HEK293T (cell line): Measurements from ENCODE around the gene PLPP7.
"Not testable (repeated sequence)": the region's sequence is repeated elsewhere in the genome, so short reads cannot be mapped to it uniquely, and the experiment has no call there.

ENCODE experiments used
- CTCF ChIA-PET: fragments of 350-600 bp; formaldehyde crosslinking; extraction: SDS; loops from one replicate; lab custom pipeline; 2021; ENCODE audit warnings: antibody characterized with exemption, inconsistent platforms; lab: Yijun Ruan, JAX
- POLR2A ChIA-PET: fragments of 350-600 bp; formaldehyde crosslinking; extraction: SDS; loops from one replicate; lab custom pipeline; 2020; ENCODE audit warnings: antibody characterized with exemption, inconsistent platforms; lab: Yijun Ruan, JAX
- DNase-seq: peaks from one replicate; pipeline ENCODE4 v3.0.0; 2012; ENCODE audit warnings: mixed read lengths; ENCODE audit errors: extremely low spot score
- ARNT ChIP-seq: fragments of 450-650 bp; IDR thresholded peaks from 2 replicates; pipeline ENCODE4 v1.6.1; 2017; ENCODE audit warnings: mild to moderate bottlenecking
- BHLHE40 ChIP-seq: fragments of 450-650 bp; IDR thresholded peaks from 2 replicates; pipeline ENCODE4 v1.6.1; 2016; ENCODE audit warnings: mild to moderate bottlenecking, moderate library complexity, borderline replicate concordance
- CTBP1 ChIP-seq: fragments of 450-650 bp; IDR thresholded peaks from 2 replicates; pipeline ENCODE4 v1.6.1; 2016; ENCODE audit warnings: borderline replicate concordance
- ELF4 ChIP-seq: fragments of 450-650 bp; IDR thresholded peaks from 2 replicates; pipeline ENCODE4 v1.6.1; 2017; ENCODE audit warnings: antibody characterized with exemption
- FOXA1 ChIP-seq: fragments of 450-650 bp; IDR thresholded peaks from 2 replicates; pipeline ENCODE4 v1.6.1; 2016; ENCODE audit warnings: mild to moderate bottlenecking
- FOXK2 ChIP-seq: fragments of 450-650 bp; IDR thresholded peaks from 2 replicates; pipeline ENCODE4 v1.6.1; 2016; ENCODE audit warnings: mild to moderate bottlenecking
- FOXM1 ChIP-seq: fragments of 450-650 bp; IDR thresholded peaks from 2 replicates; pipeline ENCODE4 v1.6.1; 2017; ENCODE audit warnings: mild to moderate bottlenecking, borderline replicate concordance
- HDGF ChIP-seq: fragments of 450-650 bp; IDR thresholded peaks from 2 replicates; pipeline ENCODE4 v1.6.1; 2017; ENCODE audit warnings: antibody characterized with exemption, borderline replicate concordance
- L3MBTL2 ChIP-seq: fragments of 450-650 bp; conservative IDR thresholded peaks from 2 replicates; pipeline ENCODE4 v1.6.1; 2016; ENCODE audit warnings: mild to moderate bottlenecking
- LEF1 ChIP-seq: fragments of 450-650 bp; IDR thresholded peaks from 2 replicates; pipeline ENCODE4 v1.6.1; 2017; ENCODE audit warnings: mild to moderate bottlenecking, borderline replicate concordance
- NFRKB ChIP-seq: fragments of 450-650 bp; IDR thresholded peaks from 2 replicates; pipeline ENCODE4 v1.6.1; 2016; ENCODE audit warnings: mild to moderate bottlenecking, moderate library complexity
- SP1 ChIP-seq: fragments of 450-650 bp; IDR thresholded peaks from 2 replicates; pipeline ENCODE4 v1.6.1; 2017
- SUZ12 ChIP-seq: fragments of 450-650 bp; IDR thresholded peaks from 2 replicates; pipeline ENCODE4 v1.6.1; 2016; ENCODE audit warnings: mild to moderate bottlenecking
- TARDBP ChIP-seq: fragments of 450-650 bp; IDR thresholded peaks from 2 replicates; pipeline ENCODE4 v1.6.1; 2016
- ZNF384 ChIP-seq: fragments of 450-650 bp; IDR thresholded peaks from 2 replicates; pipeline ENCODE4 v1.6.1; 2016
- TF ChIP-seq, protein P1 (sequence below): fragments of 450-650 bp; IDR thresholded peaks from 2 replicates; pipeline ENCODE4 v1.6.1; 2016

PLPP7 gene

DNA sequence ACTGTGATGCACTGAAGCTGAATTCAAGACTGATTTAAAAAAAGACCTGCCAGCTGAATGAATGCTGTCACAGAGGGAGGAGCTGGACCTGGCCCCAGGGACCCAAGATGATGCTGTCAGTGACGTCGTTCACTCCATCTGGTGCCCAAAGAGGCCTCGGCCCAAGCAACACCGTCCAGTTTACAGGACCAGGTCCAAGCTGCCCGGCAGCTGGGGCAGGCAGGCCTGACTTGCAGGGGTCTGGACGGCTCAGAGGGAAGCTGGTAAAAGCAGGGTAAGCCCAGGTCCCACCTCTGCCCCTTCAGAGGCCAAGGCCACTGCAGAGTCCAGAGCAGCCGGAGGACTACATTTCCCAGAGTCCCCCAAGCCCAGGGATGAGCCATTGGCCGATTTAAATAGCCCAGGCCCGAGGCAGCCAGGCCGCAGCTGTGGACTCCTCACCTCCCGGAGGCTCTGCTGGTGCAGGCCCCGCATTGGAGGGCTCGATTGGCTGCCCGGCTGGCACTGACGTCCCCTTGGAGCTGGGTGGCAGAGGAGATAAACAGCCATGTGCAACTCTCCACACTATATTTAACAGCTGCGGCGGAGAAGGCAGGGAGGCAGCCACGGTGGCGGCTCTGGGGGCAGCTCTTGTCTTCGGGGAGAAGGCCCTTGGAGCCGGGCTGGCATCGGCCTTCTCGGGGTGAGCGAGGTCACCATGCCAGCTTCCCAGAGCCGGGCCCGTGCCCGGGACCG is at the start of gene PLPP7:
PLPP7 (plus strand) TSS at position 423 of the 735 bp plus-strand sequence; CDS start at position 698, 275 bp downstream.
- ChIA-PET CTCF (no interaction called here), POLR2A (no interaction called here)
- DNase-seq = peak; percentile 69
- TF ChIP-seq HDGF = no peak
- TF ChIP-seq, protein P1, sequence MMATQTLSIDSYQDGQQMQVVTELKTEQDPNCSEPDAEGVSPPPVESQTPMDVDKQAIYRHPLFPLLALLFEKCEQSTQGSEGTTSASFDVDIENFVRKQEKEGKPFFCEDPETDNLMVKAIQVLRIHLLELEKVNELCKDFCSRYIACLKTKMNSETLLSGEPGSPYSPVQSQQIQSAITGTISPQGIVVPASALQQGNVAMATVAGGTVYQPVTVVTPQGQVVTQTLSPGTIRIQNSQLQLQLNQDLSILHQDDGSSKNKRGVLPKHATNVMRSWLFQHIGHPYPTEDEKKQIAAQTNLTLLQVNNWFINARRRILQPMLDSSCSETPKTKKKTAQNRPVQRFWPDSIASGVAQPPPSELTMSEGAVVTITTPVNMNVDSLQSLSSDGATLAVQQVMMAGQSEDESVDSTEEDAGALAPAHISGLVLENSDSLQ = no peak
- TF ChIP-seq SP1 = no peak
- no peak for TF ChIP-seq BHLHE40

DNA sequence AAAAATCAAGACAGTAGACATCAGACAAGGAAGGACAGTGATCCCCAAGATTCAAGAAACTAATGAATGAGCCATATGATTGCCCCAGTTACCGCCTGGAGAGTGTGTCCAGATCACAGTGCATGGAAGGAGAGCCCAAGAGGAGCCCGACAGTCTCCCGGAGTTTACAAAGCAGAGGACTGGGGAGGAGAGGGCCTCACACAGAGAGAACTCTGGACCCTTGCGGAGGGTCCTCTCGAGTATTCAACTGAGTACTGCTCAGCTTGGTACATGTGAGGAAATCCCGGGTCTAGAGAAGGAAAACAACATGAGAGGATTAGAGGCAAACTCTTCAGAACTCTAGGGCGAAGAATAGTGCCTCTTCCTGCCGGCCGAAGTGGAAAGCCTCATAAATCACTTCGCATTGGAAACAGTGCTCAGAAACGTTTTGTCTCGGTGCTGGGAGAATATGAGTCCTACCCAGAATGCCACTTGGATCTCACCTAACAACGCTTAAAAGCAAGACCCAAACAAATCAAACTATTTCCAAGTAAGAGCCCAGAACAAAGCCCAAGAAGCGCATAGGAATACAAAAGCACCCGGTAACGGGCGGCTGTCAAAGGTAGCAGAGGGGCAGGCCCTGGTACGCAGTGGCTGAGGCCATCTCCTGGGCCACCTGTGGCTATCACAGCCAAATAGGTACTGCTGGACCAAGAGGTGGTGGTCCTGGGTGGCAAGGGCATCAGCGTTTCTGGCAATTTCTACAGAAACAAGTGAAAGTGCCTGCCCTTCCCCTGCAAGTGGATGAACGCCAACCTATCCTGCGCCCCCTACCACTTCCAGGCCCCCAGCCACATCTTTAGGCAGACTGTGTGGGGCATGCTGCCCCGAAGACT is 49.2 kb upstream of the PLPP7 start:
- no peak for TF ChIP-seq HDGF
- TF ChIP-seq FOXA1 = no peak
- no peak for TF ChIP-seq ZNF384
- no peak for TF ChIP-seq FOXM1
- TF ChIP-seq CTBP1 = no peak
- TF ChIP-seq, protein P1 = peak; percentile 43; the same call in 1 of the 2 replicates
- POLR2A ChIA-PET = no interaction called here
- DNase-seq = no peak
- CTCF ChIA-PET = no interaction called here

DNA sequence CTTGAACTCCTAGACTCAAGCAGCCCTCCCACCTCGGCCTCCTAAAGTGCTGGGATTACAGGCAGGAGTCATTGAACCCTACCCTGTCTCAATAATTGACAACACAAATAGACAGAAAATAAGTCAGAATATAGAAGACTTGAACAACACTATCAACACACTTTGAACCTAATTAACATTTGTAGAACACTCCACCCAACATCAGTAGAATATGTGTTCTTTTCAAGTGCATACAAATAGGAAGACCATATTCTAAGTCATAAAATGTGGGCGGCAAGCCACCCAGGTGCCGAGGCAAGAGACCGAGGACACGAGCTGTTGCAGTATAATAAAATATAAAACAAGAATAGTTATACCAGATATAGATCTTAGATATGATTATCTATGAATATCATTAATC is 45.2 kb upstream of the PLPP7 start:
- DNase-seq, POLR2A ChIA-PET, CTCF ChIA-PET: not testable (repeated sequence)

DNA sequence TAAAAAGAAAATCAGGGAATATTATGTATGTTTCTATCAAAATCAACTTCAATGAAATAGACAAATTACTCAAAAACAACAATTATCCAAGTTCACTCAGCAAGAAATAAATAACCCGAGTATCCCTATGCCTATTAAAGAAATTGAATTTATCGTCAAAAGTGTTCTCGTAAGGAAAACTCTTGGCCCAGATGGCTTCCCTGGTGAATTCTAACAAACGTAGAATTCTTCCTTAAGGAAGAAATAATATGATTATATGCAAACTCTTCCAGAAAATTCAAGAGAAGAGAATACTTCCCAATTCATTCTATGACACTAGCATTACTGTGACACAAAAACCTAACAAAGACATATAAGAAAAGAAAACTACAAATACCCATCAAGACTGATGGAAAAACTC is 42.9 kb upstream of the PLPP7 start:
- CTCF ChIA-PET = no interaction called here
- POLR2A ChIA-PET = no interaction called here
- DNase-seq = no peak
- TF ChIP-seq, protein P1 = no peak
- no peak for TF ChIP-seq ARNT
- TF ChIP-seq HDGF = no peak

DNA sequence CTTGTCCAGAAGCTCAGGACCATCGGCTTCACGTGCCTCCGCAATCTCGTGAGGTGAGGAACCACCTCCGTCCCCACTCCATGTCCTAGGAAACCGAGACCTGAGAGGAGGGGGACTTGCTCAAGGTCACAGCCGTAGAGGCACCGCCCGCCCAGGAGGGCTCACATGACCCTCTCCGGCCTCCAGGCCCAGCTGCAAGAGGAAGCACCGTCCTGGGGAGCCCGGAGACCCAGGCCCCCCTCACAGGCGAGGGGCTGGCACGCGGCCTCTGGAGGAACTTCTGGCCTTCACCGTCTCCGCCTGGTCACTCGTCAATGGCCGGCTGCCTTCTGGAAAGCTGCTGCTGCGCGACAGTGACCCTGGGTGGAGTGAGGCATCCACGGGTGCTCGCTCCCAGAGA is 37.4 kb upstream of the PLPP7 start:
- TF ChIP-seq FOXA1 (no peak), TARDBP (no peak), ARNT (no peak), SP1 (no peak), NFRKB (no peak), HDGF (no peak), LEF1 (no peak), BHLHE40 (no peak), SUZ12 (no peak), L3MBTL2 (no peak)
- ChIA-PET POLR2A (interaction anchor here (0.6 kb wide), 1 partner anchor 287 kb away, joined by 3 read pairs; no protein-coding TSS in a partner anchor), CTCF (no interaction called here)
- DNase-seq = no peak

DNA sequence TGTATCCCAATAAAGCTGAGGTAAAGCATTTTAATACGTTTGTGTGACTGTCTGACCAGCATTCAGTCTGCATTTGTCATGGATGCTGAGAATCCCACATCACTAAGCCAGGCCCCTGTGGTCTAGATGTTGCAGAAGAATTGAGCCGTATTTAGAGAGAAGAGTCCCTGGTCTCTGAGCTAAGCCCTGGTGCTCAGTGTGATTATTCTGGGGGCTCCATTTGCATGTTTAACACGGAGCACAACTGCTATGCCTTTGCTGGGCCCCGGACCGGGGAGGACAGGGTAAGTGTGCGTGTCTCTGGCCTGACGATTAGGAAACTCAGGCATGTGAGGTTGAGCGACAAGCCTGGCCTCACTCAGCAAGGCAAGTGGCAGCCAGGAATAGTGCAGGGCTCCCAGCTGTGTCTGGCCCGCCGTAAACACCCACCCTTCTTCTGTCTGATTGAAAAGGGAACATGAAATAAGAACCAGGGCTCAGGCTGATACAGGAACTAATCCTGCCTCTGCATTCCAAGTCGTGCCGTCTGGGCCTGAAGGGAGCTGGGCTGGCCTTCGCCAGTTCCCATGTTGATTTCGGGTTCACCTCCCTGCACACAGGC is 35.5 kb upstream of the PLPP7 start:
- POLR2A ChIA-PET = no interaction called here
- no peak for DNase-seq
- TF ChIP-seq ZNF384 = no peak
- no peak for TF ChIP-seq HDGF
- no peak for TF ChIP-seq FOXK2
- no peak for TF ChIP-seq LEF1
- no peak for TF ChIP-seq ELF4
- TF ChIP-seq FOXA1 = no peak
- TF ChIP-seq ARNT = no peak
- TF ChIP-seq L3MBTL2 = no peak
- TF ChIP-seq, protein P1 = no peak
- no peak for TF ChIP-seq FOXM1
- no peak for TF ChIP-seq BHLHE40
- TF ChIP-seq CTBP1 = no peak
- no peak for TF ChIP-seq TARDBP
- no peak for TF ChIP-seq NFRKB
- CTCF ChIA-PET = no interaction called here
